HepG2 (cell line): ENCODE measurements around the gene ABHD17A. TPM values are rescaled to one million over a fixed set of nuclear protein-coding genes. Genes with fewer than 3 reads are reported as not detected.

Experiments used
- CREB3 ChIP-seq: sonication (generic); formaldehyde crosslinking; IDR thresholded peaks from 2 replicates; pipeline ENCODE4 v1.5.0; 2020; ENCODE audit warnings: missing genetic modification reagents
- HIVEP1 ChIP-seq: sonication (generic); formaldehyde crosslinking; IDR thresholded peaks from 2 replicates; pipeline ENCODE4 v1.4.0; 2020; ENCODE audit warnings: mild to moderate bottlenecking, missing genetic modification reagents
- HOXA3 ChIP-seq: sonication (generic); formaldehyde crosslinking; IDR thresholded peaks from 2 replicates; pipeline ENCODE4 v1.5.0; 2020; ENCODE audit warnings: missing genetic modification reagents
- KLF9 ChIP-seq: IDR thresholded peaks from 2 replicates; pipeline ENCODE4 v1.6.1; 2016; ENCODE audit warnings: low read depth
- NFIC ChIP-seq: IDR thresholded peaks from 2 replicates; pipeline ENCODE4 v1.6.1; 2012; ENCODE audit warnings: mild to moderate bottlenecking, low read length, inconsistent platforms
- RAD51 ChIP-seq: fragments of 450-650 bp; IDR thresholded peaks from 2 replicates; pipeline ENCODE4 v1.6.1; 2016; ENCODE audit warnings: borderline replicate concordance
- ZNF281 ChIP-seq: sonication (generic); formaldehyde crosslinking; IDR thresholded peaks from 2 replicates; pipeline ENCODE4 v1.4.0; 2020; ENCODE audit warnings: missing genetic modification reagents, borderline replicate concordance
- ZNF44 ChIP-seq: sonication (generic); formaldehyde crosslinking; IDR thresholded peaks from 2 replicates; pipeline ENCODE4 v1.5.1; 2020; ENCODE audit warnings: mild to moderate bottlenecking, missing genetic modification reagents
- ZNF512 ChIP-seq: sonication (generic); formaldehyde crosslinking; IDR thresholded peaks from 2 replicates; pipeline ENCODE4 v1.4.0; 2020; ENCODE audit warnings: mild to moderate bottlenecking, missing genetic modification reagents
- ZNF777 ChIP-seq: sonication (generic); formaldehyde crosslinking; IDR thresholded peaks from 2 replicates; pipeline ENCODE4 v1.4.0; 2020; ENCODE audit warnings: missing genetic modification reagents
- polyA plus RNA-seq, 8 experiments: library from polyadenylated mRNA; depleted of rRNA in 3 of 8; stranded (reverse) in 7 of 8; unstranded in 1 of 8; fragments of >200 nt; fragmentation: Illumina TruSeq in 4 of 8; extraction: Trizol in 4 of 8; gene quantifications; 2 replicates each; pipeline versions ENCODE4 v1.2.1 to v1.2.3, GENCODE V29; 2011 to 2016; ENCODE audit warnings: low read depth in 4 of 8, missing spikeins in 1 of 8, mixed read lengths in 1 of 8; ENCODE audit not compliant: insufficient read depth in 1 of 8
- total RNA-seq, 5 experiments: library from RNA; depleted of rRNA; stranded (reverse); fragments of >200 nt; fragmentation: Illumina TruSeq; extraction: Trizol; gene quantifications; 2 replicates each; pipeline ENCODE4 v1.2.3, GENCODE V29; 2016; ENCODE audit warnings: low read depth in 1 of 5
- TF ChIP-seq, protein P1 (sequence below): sonication (generic); formaldehyde crosslinking; IDR thresholded peaks from 2 replicates; pipeline ENCODE4 v1.5.1; 2020; ENCODE audit warnings: missing genetic modification reagents, mild to moderate bottlenecking, borderline replicate concordance
- TF ChIP-seq, protein P2 (sequence below): sonication (generic); formaldehyde crosslinking; IDR thresholded peaks from 2 replicates; pipeline ENCODE4 v1.4.0; 2020; ENCODE audit warnings: missing genetic modification reagents

The ABHD17A gene
- total and polyA plus RNA-seq, 2 of the 13 experiments (the other 11 are each of a cell fraction or from before 2014, with no cell fraction given), result 27.7 to 40.8 TPM

DNA sequence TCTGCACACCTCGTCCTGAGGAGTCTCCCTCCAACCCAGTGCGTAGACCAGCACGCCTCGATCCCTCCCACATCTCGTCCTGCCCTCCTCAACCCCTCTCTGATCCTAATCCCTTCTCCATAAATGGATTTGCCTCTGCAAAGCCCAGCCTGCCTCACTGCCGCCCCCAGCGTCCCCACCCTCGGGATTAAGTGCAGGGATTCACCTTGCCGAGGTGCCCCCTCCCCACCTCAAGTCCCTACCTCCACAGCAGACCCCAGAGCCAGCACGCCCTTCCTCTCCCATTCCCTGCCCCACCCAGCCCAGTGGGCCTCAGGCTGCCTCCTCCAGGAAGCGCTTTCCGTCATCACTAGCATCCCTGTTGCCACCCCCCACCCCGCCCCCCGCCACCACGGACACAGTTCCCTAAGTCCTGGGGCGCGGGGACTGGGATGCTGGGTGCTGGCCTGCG is 25.9 kb downstream of the ABHD17A start (continued):
- TF ChIP-seq, protein P1, sequence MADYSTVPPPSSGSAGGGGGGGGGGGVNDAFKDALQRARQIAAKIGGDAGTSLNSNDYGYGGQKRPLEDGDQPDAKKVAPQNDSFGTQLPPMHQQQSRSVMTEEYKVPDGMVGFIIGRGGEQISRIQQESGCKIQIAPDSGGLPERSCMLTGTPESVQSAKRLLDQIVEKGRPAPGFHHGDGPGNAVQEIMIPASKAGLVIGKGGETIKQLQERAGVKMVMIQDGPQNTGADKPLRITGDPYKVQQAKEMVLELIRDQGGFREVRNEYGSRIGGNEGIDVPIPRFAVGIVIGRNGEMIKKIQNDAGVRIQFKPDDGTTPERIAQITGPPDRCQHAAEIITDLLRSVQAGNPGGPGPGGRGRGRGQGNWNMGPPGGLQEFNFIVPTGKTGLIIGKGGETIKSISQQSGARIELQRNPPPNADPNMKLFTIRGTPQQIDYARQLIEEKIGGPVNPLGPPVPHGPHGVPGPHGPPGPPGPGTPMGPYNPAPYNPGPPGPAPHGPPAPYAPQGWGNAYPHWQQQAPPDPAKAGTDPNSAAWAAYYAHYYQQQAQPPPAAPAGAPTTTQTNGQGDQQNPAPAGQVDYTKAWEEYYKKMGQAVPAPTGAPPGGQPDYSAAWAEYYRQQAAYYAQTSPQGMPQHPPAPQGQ (CRISPR knock-in tag), result no peak
- TF ChIP-seq ZNF777 (no peak), CREB3 (CRISPR knock-in tag) (no peak), NFIC (no peak), HOXA3 (CRISPR knock-in tag) (no peak), RAD51 (no peak), HIVEP1 (CRISPR knock-in tag) (no peak), KLF9 (no peak), ZNF512 (CRISPR knock-in tag) (no peak), ZNF281 (no peak), ZNF44 (no peak)
- TF ChIP-seq, protein P2, sequence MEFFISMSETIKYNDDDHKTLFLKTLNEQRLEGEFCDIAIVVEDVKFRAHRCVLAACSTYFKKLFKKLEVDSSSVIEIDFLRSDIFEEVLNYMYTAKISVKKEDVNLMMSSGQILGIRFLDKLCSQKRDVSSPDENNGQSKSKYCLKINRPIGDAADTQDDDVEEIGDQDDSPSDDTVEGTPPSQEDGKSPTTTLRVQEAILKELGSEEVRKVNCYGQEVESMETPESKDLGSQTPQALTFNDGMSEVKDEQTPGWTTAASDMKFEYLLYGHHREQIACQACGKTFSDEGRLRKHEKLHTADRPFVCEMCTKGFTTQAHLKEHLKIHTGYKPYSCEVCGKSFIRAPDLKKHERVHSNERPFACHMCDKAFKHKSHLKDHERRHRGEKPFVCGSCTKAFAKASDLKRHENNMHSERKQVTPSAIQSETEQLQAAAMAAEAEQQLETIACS (CRISPR knock-in tag), result no peak
